ENCODE data around the gene MIEF2. TPM values are rescaled to one million over a fixed set of nuclear protein-coding genes. Genes with fewer than 3 reads are reported as not detected.
"Not testable (repeated sequence)": the region's sequence is repeated elsewhere in the genome, so short reads cannot be mapped to it uniquely, and the experiment has no call there.

MIEF2 gene, protein sequence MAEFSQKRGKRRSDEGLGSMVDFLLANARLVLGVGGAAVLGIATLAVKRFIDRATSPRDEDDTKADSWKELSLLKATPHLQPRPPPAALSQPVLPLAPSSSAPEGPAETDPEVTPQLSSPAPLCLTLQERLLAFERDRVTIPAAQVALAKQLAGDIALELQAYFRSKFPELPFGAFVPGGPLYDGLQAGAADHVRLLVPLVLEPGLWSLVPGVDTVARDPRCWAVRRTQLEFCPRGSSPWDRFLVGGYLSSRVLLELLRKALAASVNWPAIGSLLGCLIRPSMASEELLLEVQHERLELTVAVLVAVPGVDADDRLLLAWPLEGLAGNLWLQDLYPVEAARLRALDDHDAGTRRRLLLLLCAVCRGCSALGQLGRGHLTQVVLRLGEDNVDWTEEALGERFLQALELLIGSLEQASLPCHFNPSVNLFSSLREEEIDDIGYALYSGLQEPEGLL
- total RNA-seq (25.3 TPM), polyA plus RNA-seq (ENCODE audit: insufficient read depth, low read depth, low replicate concordance) (19.3 TPM)
- long read RNA-seq, donor 1, partial matches to known transcripts: 0 of 4 reads
- long read RNA-seq, donor 1, other reads (novel, unspliced or antisense): 0 of 4 reads
- long read RNA-seq, donor 2, transcript MIEF2-201 (4 exons, 3,364 nt): major isoform, 6 of 6 reads
- long read RNA-seq, donor 2, partial matches to known transcripts: 0 of 6 reads
- long read RNA-seq, donor 2, other reads (novel, unspliced or antisense): 0 of 6 reads
- long read RNA-seq, donor 3, partial matches to known transcripts: 0 of 7 reads
- long read RNA-seq, donor 3, other reads (novel, unspliced or antisense): 0 of 7 reads
- long read RNA-seq, donor 4, transcript MIEF2-201 (4 exons, 3,364 nt): major isoform, 9 of 9 reads
- long read RNA-seq, donor 4, partial matches to known transcripts: 0 of 9 reads
- long read RNA-seq, donor 4, other reads (novel, unspliced or antisense): 0 of 9 reads
- long read RNA-seq, donor 5: 0 reads
- long read RNA-seq, donor 6, transcript MIEF2-201 (4 exons, 3,364 nt): major isoform, 10 of 10 reads
- long read RNA-seq, donor 6, partial matches to known transcripts: 0 of 10 reads
- long read RNA-seq, donor 6, other reads (novel, unspliced or antisense): 0 of 10 reads
- long read RNA-seq, donor 7, transcript MIEF2-201 (4 exons, 3,364 nt): major isoform, 37 of 51 reads
- long read RNA-seq, donor 7, partial matches to known transcripts: 1 of 51 reads
- long read RNA-seq, donor 7, other reads (novel, unspliced or antisense): 8 of 51 reads
- long read RNA-seq, donor 8, partial matches to known transcripts: 0 of 4 reads
- long read RNA-seq, donor 8, other reads (novel, unspliced or antisense): 0 of 4 reads
- long read RNA-seq, donor 9, partial matches to known transcripts: 0 of 3 reads
- long read RNA-seq, donor 9, other reads (novel, unspliced or antisense): 0 of 3 reads
- long read RNA-seq, donor 10, transcript MIEF2-201 (4 exons, 3,364 nt): major isoform, 7 of 7 reads
- long read RNA-seq, donor 10, partial matches to known transcripts: 0 of 7 reads
- long read RNA-seq, donor 10, other reads (novel, unspliced or antisense): 0 of 7 reads

DNA sequence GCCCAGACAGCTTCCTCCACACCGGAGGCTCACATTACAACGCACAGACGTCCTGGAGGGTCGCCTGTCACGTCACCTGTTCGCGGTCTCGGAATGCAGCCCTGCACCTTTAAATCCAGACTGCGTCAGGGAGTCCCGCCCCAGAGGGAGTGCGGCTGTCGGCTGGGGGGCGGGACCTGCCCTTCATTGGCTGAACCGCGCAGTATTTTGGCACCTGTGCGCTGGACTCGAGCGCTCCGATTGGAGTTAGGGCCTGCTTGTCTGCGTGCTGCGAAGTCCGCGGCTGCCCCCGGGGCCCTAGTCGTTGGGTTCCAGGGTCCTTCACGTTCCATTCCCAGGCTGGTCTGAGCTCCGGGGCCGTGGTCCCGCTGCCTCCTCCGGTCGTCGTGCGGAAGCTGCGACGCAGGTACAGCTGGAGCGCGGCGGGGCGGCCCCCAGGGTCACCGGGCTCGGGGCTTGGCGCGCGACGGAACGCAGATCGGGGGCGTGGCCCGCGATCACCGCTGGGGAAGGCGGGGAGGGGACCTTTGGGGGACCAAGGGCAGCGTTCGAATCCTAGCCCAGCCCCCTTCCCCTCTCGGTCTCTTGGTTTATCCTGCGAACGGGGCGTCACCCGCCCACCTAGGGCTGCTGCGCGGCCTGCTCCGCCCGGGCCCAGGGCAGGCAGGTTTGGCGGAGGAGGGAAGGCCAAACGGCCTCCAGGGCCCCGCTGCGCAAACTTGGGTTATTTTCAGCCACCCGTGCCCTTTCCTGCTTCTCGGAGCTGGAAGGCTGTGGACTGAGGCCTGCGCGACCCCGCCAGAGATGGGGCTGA is at the start of gene MIEF2:
TSS of gene MIEF2 (plus strand) at position 331 of the 814 bp plus-strand sequence. CDS start 2,059 bp downstream, outside the sequence.
- TF ChIP-seq, protein P1, sequence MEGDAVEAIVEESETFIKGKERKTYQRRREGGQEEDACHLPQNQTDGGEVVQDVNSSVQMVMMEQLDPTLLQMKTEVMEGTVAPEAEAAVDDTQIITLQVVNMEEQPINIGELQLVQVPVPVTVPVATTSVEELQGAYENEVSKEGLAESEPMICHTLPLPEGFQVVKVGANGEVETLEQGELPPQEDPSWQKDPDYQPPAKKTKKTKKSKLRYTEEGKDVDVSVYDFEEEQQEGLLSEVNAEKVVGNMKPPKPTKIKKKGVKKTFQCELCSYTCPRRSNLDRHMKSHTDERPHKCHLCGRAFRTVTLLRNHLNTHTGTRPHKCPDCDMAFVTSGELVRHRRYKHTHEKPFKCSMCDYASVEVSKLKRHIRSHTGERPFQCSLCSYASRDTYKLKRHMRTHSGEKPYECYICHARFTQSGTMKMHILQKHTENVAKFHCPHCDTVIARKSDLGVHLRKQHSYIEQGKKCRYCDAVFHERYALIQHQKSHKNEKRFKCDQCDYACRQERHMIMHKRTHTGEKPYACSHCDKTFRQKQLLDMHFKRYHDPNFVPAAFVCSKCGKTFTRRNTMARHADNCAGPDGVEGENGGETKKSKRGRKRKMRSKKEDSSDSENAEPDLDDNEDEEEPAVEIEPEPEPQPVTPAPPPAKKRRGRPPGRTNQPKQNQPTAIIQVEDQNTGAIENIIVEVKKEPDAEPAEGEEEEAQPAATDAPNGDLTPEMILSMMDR (IDR thresholded peaks at IDR 0.05; ENCODE audit: borderline replicate concordance, extremely low read depth, insufficient read depth): no peak
- Histone ChIP-seq H3K4me1 (ENCODE audit: control insufficient read depth in 2 of 3, insufficient read depth in 2 of 3, low read depth in 1 of 3, low read length in 3 of 3) (peaks cover 0 to 43% (median 23%) of the 10 kb centered on the region in 3 donors), H3K9me3 (ENCODE audit: control insufficient read depth in 2 of 3, insufficient read depth in 1 of 3, low read length in 3 of 3) (no peaks in the 10 kb centered on the region), H3K27me3 (ENCODE audit: control insufficient read depth, insufficient read depth, low read length) (no peaks in the 10 kb centered on the region), H3K36me3 (ENCODE audit: control insufficient read depth in 2 of 3, insufficient read depth in 3 of 3, low read length in 3 of 3) (peaks cover 2 to 26% (median 12%) of the 10 kb centered on the region in 3 donors), H3K4me3 (ENCODE audit: low read length in 3 of 3) (peak within 1 kb of the TSS; percentile 63 to 92 (median 79)), H3K9ac (ENCODE audit: low read length in 3 of 3) (peak within 1 kb of the TSS; percentile 45 to 99 (median 78)), H3K27ac (ENCODE audit: low read depth in 2 of 2, low read length in 2 of 2) (peak within 1 kb of the TSS; percentile 96 to 97)
- intact Hi-C loops (cut with DNase I): no loop called here
- DNase-seq (peak; percentile 97 to 98 (median 98)), FAIRE-seq (peak; percentile 41)

DNA sequence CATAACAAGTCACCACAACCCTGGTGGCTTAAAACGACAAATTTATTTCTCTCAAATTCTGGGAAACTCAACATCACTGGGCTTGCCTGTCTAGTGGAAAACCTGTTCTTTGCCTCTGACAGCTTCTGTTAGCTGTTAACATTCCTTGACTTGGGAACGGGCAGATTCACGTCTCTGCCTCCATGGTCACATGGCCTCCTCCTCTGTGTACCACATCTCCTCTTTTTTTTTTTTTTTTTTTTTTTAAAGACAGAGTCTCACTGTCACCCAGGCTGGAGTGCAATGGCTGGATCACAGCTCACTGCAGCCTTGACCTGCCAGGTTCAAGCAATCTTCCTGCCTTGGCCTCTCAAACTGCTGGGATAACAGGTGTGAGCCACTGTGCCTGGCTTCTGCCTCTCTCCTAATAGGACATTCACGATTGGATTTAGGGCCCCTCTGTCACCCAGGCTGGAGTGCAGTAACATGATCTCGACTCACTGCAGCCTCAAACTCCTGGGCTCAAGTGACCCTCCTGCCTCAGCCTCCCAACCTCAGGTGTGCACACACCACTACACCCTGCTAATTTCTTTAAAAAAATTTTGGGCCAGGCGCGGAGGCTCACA is 46.7 kb upstream of the MIEF2 start:
- no peak for DNase-seq
- Histone ChIP-seq H3K4me1 (ENCODE audit: control insufficient read depth in 2 of 3, insufficient read depth in 2 of 3, low read depth in 1 of 3, low read length in 3 of 3) (no peaks in the 10 kb centered on the region), H3K9ac (ENCODE audit: low read length in 3 of 3) (no peak overlapping the region), H3K9me3 (ENCODE audit: control insufficient read depth in 2 of 3, insufficient read depth in 1 of 3, low read length in 3 of 3) (no peaks in the 10 kb centered on the region), H3K4me3 (ENCODE audit: low read length in 3 of 3) (no peak overlapping the region), H3K27ac (ENCODE audit: low read depth in 2 of 2, low read length in 2 of 2) (no peak overlapping the region), H3K36me3 (ENCODE audit: control insufficient read depth in 2 of 3, insufficient read depth in 3 of 3, low read length in 3 of 3) (peaks cover 2 to 18% (median 16%) of the 10 kb centered on the region in 3 donors), H3K27me3 (ENCODE audit: control insufficient read depth, insufficient read depth, low read length) (no peaks in the 10 kb centered on the region)
- TF ChIP-seq, protein P1 (IDR thresholded peaks at IDR 0.05; ENCODE audit: borderline replicate concordance, extremely low read depth, insufficient read depth): no peak
- intact Hi-C loops (cut with DNase I): no loop called here
- no peak for FAIRE-seq

GRCh38 chr17:18216906-18217305 is 43.6 kb upstream of the MIEF2 start:
- H3K27me3 ChIP-seq (ENCODE audit: control insufficient read depth, insufficient read depth, low read length); FAIRE-seq; H3K4me3 ChIP-seq (ENCODE audit: low read length in 3 of 3); intact Hi-C loops (cut with DNase I); H3K4me1 ChIP-seq (ENCODE audit: control insufficient read depth in 2 of 3, insufficient read depth in 2 of 3, low read depth in 1 of 3, low read length in 3 of 3); H3K36me3 ChIP-seq (ENCODE audit: control insufficient read depth in 2 of 3, insufficient read depth in 3 of 3, low read length in 3 of 3); H3K27ac ChIP-seq (ENCODE audit: low read depth in 2 of 2, low read length in 2 of 2); H3K9ac ChIP-seq (ENCODE audit: low read length in 3 of 3); H3K9me3 ChIP-seq (ENCODE audit: control insufficient read depth in 2 of 3, insufficient read depth in 1 of 3, low read length in 3 of 3); DNase-seq: not testable (repeated sequence)

Measured in kidney (tissue), 22 donors.